ENCODE data around the gene FTMT. TPM values are rescaled to one million over a fixed set of nuclear protein-coding genes. Genes with fewer than 3 reads are reported as not detected.

FTMT gene
- total RNA-seq, 1 experiment from 2014 or later: not detected

- no TSS peak for BruUV-seq (replicated peaks)
- Histone ChIP-seq H3F3A (ENCODE audit: low read length, unreplicated experiment) (no peaks in the 10 kb centered on the region), H3K36me3 (ENCODE audit: low read depth, low read length) (no peaks in the 10 kb centered on the region), H2AFZ (ENCODE audit: low read length) (no peak overlapping the region), H3K9me3 (ENCODE audit: low read length) (no peaks in the 10 kb centered on the region), H3K9me2 (replicated peaks; ENCODE audit: low read length) (no peaks in the 10 kb centered on the region), H3K4me3 (ENCODE audit: low read length) (no peak overlapping the region), H3K27me3 (ENCODE audit: low read length) (no peaks in the 10 kb centered on the region), H3K9ac (ENCODE audit: low read length) (no peak overlapping the region), H3K4me1 (ENCODE audit: insufficient read depth, low read length) (no peaks in the 10 kb centered on the region), H4K20me1 (ENCODE audit: low read length) (no peaks in the 10 kb centered on the region), H3K27ac (ENCODE audit: low read length) (no peak overlapping the region), H3K4me2 (ENCODE audit: low read length) (no peak overlapping the region), H3K79me2 (ENCODE audit: low read length) (no peaks in the 10 kb centered on the region)
- CTCF ChIA-PET: no interaction called here
- ATAC-seq: no peak
- POLR2A ChIA-PET (ENCODE audit: unreplicated experiment): no interaction called here
- no peak for DNase-seq
- no peak for TF ChIP-seq EZH2 (IDR thresholded peaks at IDR 0.05; ENCODE audit: low read length, unreplicated experiment)
- no peak for TF ChIP-seq EZH2phosphoT487 (IDR thresholded peaks at IDR 0.05; ENCODE audit: borderline replicate concordance, low read length)
- no peak for TF ChIP-seq CTCF (conservative IDR thresholded peaks at IDR 0.05; ENCODE audit: low read depth, low read length)
- intact Hi-C loops (cut with micrococcal nuclease): no loop called here
Observed at GRCh38 chr5:121834021-121834420, 17.7 kb upstream of the FTMT start.

- TF ChIP-seq EZH2 (IDR thresholded peaks at IDR 0.05; ENCODE audit: low read length, unreplicated experiment) (no peak), EZH2phosphoT487 (IDR thresholded peaks at IDR 0.05; ENCODE audit: borderline replicate concordance, low read length) (no peak)
- intact Hi-C loops (cut with micrococcal nuclease): no loop called here
- no peaks in the 10 kb centered on the region for H3K79me2 ChIP-seq (ENCODE audit: low read length)
- ChIA-PET CTCF (no interaction called here), POLR2A (ENCODE audit: unreplicated experiment) (no interaction called here)
- no peak overlapping the region for H3K4me2 ChIP-seq (ENCODE audit: low read length)
- H3K9me2 ChIP-seq (replicated peaks; ENCODE audit: low read length): no peaks in the 10 kb centered on the region
- H3K27ac ChIP-seq (ENCODE audit: low read length): no peak overlapping the region
- H3K9me3 ChIP-seq (ENCODE audit: low read length): no peaks in the 10 kb centered on the region
- no peak overlapping the region for H3K4me3 ChIP-seq (ENCODE audit: low read length)
- H3K9ac ChIP-seq (ENCODE audit: low read length): no peak overlapping the region
- no peaks in the 10 kb centered on the region for H3K36me3 ChIP-seq (ENCODE audit: low read depth, low read length)
- no peaks in the 10 kb centered on the region for H3K27me3 ChIP-seq (ENCODE audit: low read length)
- no peak for ATAC-seq
- no TSS peak for BruUV-seq (replicated peaks)
- H3K4me1 ChIP-seq (ENCODE audit: insufficient read depth, low read length): no peaks in the 10 kb centered on the region
- H2AFZ ChIP-seq (ENCODE audit: low read length): no peak overlapping the region
- no peak for DNase-seq
- no peaks in the 10 kb centered on the region for H4K20me1 ChIP-seq (ENCODE audit: low read length)
- H3F3A ChIP-seq (ENCODE audit: low read length, unreplicated experiment): no peaks in the 10 kb centered on the region
Observed at GRCh38 chr5:121841892-121842291, 9.8 kb upstream of the FTMT start.

GRCh38 chr5:121850272-121850671 is 1.4 kb upstream of the FTMT start:
- TF ChIP-seq CTCF (conservative IDR thresholded peaks at IDR 0.05; ENCODE audit: low read depth, low read length): no peak
- no peak for TF ChIP-seq EZH2 (IDR thresholded peaks at IDR 0.05; ENCODE audit: low read length, unreplicated experiment)
- no peak for TF ChIP-seq EZH2phosphoT487 (IDR thresholded peaks at IDR 0.05; ENCODE audit: borderline replicate concordance, low read length)
- no peak overlapping the region for H3K9ac ChIP-seq (ENCODE audit: low read length)
- intact Hi-C loops (cut with micrococcal nuclease): no loop called here
- no peak overlapping the region for H3K4me2 ChIP-seq (ENCODE audit: low read length)
- ATAC-seq (no peak), DNase-seq (no peak)
- H4K20me1 ChIP-seq (ENCODE audit: low read length): no peaks in the 10 kb centered on the region
- peaks cover 3% of the 10 kb centered on the region; the same call in 1 of the 2 replicates for H3K27me3 ChIP-seq (ENCODE audit: low read length)
- POLR2A ChIA-PET (ENCODE audit: unreplicated experiment): no interaction called here
- no peaks in the 10 kb centered on the region for H3K4me1 ChIP-seq (ENCODE audit: insufficient read depth, low read length)
- no peak overlapping the region for H3K4me3 ChIP-seq (ENCODE audit: low read length)
- no TSS peak for BruUV-seq (replicated peaks)
- H3K79me2 ChIP-seq (ENCODE audit: low read length): no peaks in the 10 kb centered on the region
- no peaks in the 10 kb centered on the region for H3K36me3 ChIP-seq (ENCODE audit: low read depth, low read length)
- CTCF ChIA-PET: no interaction called here
- no peaks in the 10 kb centered on the region for H3F3A ChIP-seq (ENCODE audit: low read length, unreplicated experiment)
- no peak overlapping the region for H3K27ac ChIP-seq (ENCODE audit: low read length)
- no peaks in the 10 kb centered on the region for H3K9me3 ChIP-seq (ENCODE audit: low read length)
- H2AFZ ChIP-seq (ENCODE audit: low read length): no peak overlapping the region
- H3K9me2 ChIP-seq (replicated peaks; ENCODE audit: low read length): no peaks in the 10 kb centered on the region

Data from PC-3 (cell line).